HepG2 (cell line): ENCODE data around the gene CKAP2L. TPM values are rescaled to one million over a fixed set of nuclear protein-coding genes. Genes with fewer than 3 reads are reported as not detected.

Experiments
- ARNTL ChIP-seq: sonication (generic); formaldehyde crosslinking; IDR thresholded peaks from 2 replicates; pipeline ENCODE4 v1.4.0; 2020; ENCODE audit warnings: mild to moderate bottlenecking, missing genetic modification reagents
- CEBPG ChIP-seq: IDR thresholded peaks from 2 replicates; pipeline ENCODE4 v1.6.1; 2016
- EP300 ChIP-seq, 3 experiments: sonication (generic) in 1 of 3; formaldehyde crosslinking in 1 of 3; IDR thresholded peaks; 2 replicates each; pipeline versions ENCODE4 v1.5.1 to v1.6.1; 2011 to 2020; ENCODE audit warnings: low read depth in 2 of 3, low read length in 2 of 3, borderline replicate concordance in 1 of 3, improper control_type of control experiment in 1 of 3, mild to moderate bottlenecking in 1 of 3, missing genetic modification reagents in 1 of 3, moderate library complexity in 1 of 3
- GTF3A ChIP-seq: sonication (generic); formaldehyde crosslinking; conservative IDR thresholded peaks from 2 replicates; pipeline ENCODE4 v1.4.0; 2020; ENCODE audit warnings: mild to moderate bottlenecking, missing genetic modification reagents
- HHEX ChIP-seq: IDR thresholded peaks from 2 replicates; pipeline ENCODE4 v1.6.1; 2016; ENCODE audit warnings: control low read depth
- KAT8 ChIP-seq: IDR thresholded peaks from 2 replicates; pipeline ENCODE4 v1.6.1; 2016; ENCODE audit warnings: missing genetic modification reagents, missing compliant biosample characterization
- NR2F1 ChIP-seq, 2 experiments: fragments of 450-650 bp in 1 of 2; formaldehyde crosslinking in 1 of 2; IDR thresholded peaks; 2 replicates each; pipeline versions ENCODE4 v1.5.0 to v1.6.1; 2016 to 2020; ENCODE audit warnings: mild to moderate bottlenecking in 1 of 2, missing compliant biosample characterization in 1 of 2, missing genetic modification reagents in 1 of 2, moderate library complexity in 1 of 2
- NR2F6 ChIP-seq, 2 experiments: IDR thresholded peaks; 2 replicates each; pipeline ENCODE4 v1.6.1; 2016; ENCODE audit warnings: antibody characterized with exemption in 1 of 2, mild to moderate bottlenecking in 1 of 2
- PAXIP1 ChIP-seq: sonication (generic); formaldehyde crosslinking; conservative IDR thresholded peaks from 2 replicates; pipeline ENCODE4 v1.4.0; 2020; ENCODE audit warnings: mild to moderate bottlenecking, missing genetic modification reagents, moderate library complexity
- PHB2 ChIP-seq: fragments of 450-650 bp; IDR thresholded peaks from 2 replicates; pipeline ENCODE4 v1.6.1; 2018; ENCODE audit not compliant: partially characterized antibody
- SMC3 ChIP-seq: IDR thresholded peaks from 2 replicates; pipeline ENCODE4 v1.6.1; 2011; ENCODE audit warnings: low read length, improper control_type of control experiment
- SMYD3 ChIP-seq: sonication (generic); formaldehyde crosslinking; IDR thresholded peaks from 2 replicates; pipeline ENCODE4 v1.8.1; 2023; ENCODE audit warnings: mild to moderate bottlenecking, missing genetic modification reagents
- SNAPC2 ChIP-seq: sonication (generic); formaldehyde crosslinking; IDR thresholded peaks from 2 replicates; pipeline ENCODE4 v1.8.1; 2022; ENCODE audit warnings: mild to moderate bottlenecking, missing genetic modification reagents
- SOX6 ChIP-seq, 2 experiments: fragments of 450-650 bp in 1 of 2; sonication (generic) in 1 of 2; formaldehyde crosslinking in 1 of 2; IDR thresholded peaks; 2 replicates each; pipeline versions ENCODE4 v1.4.0 to v1.6.1; 2017 to 2020; ENCODE audit warnings: antibody characterized with exemption in 1 of 2, mild to moderate bottlenecking in 1 of 2, missing genetic modification reagents in 1 of 2
- STAT5B ChIP-seq: sonication (generic); formaldehyde crosslinking; IDR thresholded peaks from 2 replicates; pipeline ENCODE4 v1.4.0; 2020; ENCODE audit warnings: missing genetic modification reagents
- ZNF225 ChIP-seq: sonication (generic); formaldehyde crosslinking; IDR thresholded peaks from 2 replicates; pipeline ENCODE4 v1.4.0; 2020; ENCODE audit warnings: mild to moderate bottlenecking, missing genetic modification reagents
- ZNF496 ChIP-seq: sonication (generic); formaldehyde crosslinking; IDR thresholded peaks from 2 replicates; pipeline ENCODE4 v1.8.1; 2023; ENCODE audit warnings: mild to moderate bottlenecking, moderate library complexity, missing genetic modification reagents; ENCODE audit not compliant: insufficient replicate concordance
- ZNF512B ChIP-seq: sonication (generic); formaldehyde crosslinking; IDR thresholded peaks from 2 replicates; pipeline ENCODE4 v1.5.1; 2020; ENCODE audit warnings: missing genetic modification reagents, mild to moderate bottlenecking, borderline replicate concordance
- ZNF672 ChIP-seq: sonication (generic); formaldehyde crosslinking; IDR thresholded peaks from 2 replicates; pipeline ENCODE4 v1.8.1; 2022; ENCODE audit warnings: missing genetic modification reagents
- ZNF879 ChIP-seq: sonication (generic); formaldehyde crosslinking; IDR thresholded peaks from 2 replicates; pipeline ENCODE4 v1.8.1; 2023; ENCODE audit warnings: missing genetic modification reagents
- polyA plus RNA-seq, 8 experiments: library from polyadenylated mRNA; depleted of rRNA in 3 of 8; stranded (reverse) in 7 of 8; unstranded in 1 of 8; fragments of >200 nt; fragmentation: Illumina TruSeq in 4 of 8; extraction: Trizol in 4 of 8; gene quantifications; 2 replicates each; pipeline versions ENCODE4 v1.2.1 to v1.2.3, GENCODE V29; 2011 to 2016; ENCODE audit warnings: low read depth in 4 of 8, missing spikeins in 1 of 8, mixed read lengths in 1 of 8; ENCODE audit not compliant: insufficient read depth in 1 of 8
- total RNA-seq, 5 experiments: library from RNA; depleted of rRNA; stranded (reverse); fragments of >200 nt; fragmentation: Illumina TruSeq; extraction: Trizol; gene quantifications; 2 replicates each; pipeline ENCODE4 v1.2.3, GENCODE V29; 2016; ENCODE audit warnings: low read depth in 1 of 5
- TF ChIP-seq, protein P1 (sequence below): sonication (generic); formaldehyde crosslinking; IDR thresholded peaks from 2 replicates; pipeline ENCODE4 v1.8.0; 2022; ENCODE audit warnings: mild to moderate bottlenecking, missing genetic modification reagents
- TF ChIP-seq, protein P2 (sequence below): sonication (generic); formaldehyde crosslinking; conservative IDR thresholded peaks from 2 replicates; pipeline ENCODE4 v1.5.0; 2020; ENCODE audit warnings: missing genetic modification reagents

Gene CKAP2L
- total and polyA plus RNA-seq, 2 of the 13 experiments (the other 11 are each of a cell fraction or from before 2014, with no cell fraction given): 7.1 to 9.5 TPM

DNA sequence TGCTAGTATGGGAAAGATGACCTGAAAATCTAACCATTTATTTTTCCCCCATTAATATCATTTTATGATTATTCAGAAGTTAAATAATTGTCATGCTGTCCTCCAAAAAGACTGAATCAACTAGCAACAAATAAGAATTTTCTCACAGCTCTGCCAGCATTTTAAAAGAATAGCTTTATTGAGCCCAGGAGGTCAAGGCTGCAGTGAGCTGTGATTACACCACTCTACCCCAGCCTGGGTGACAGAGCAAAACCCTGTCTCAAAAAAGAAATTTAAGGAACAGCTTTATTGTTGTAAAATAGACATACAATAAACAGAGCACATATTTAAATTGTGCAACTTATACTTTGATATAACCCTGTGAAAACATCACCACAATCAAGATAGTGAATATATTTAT is 44.7 kb upstream of the CKAP2L start (continued):
- no peak for TF ChIP-seq ZNF512B (CRISPR knock-in tag)
- TF ChIP-seq PAXIP1 (CRISPR knock-in tag): 0 out of 2 replicates have a peak, but pooled peaks have one; percentile 41
- TF ChIP-seq, protein P1, sequence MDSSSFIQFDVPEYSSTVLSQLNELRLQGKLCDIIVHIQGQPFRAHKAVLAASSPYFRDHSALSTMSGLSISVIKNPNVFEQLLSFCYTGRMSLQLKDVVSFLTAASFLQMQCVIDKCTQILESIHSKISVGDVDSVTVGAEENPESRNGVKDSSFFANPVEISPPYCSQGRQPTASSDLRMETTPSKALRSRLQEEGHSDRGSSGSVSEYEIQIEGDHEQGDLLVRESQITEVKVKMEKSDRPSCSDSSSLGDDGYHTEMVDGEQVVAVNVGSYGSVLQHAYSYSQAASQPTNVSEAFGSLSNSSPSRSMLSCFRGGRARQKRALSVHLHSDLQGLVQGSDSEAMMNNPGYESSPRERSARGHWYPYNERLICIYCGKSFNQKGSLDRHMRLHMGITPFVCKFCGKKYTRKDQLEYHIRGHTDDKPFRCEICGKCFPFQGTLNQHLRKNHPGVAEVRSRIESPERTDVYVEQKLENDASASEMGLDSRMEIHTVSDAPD: no peak
- no peak for TF ChIP-seq ZNF672 (CRISPR knock-in tag)
- no peak for TF ChIP-seq ARNTL (CRISPR knock-in tag)
- no peak for TF ChIP-seq PHB2
- peak; percentile 42 to 70; a peak in 3 of 4 replicates for TF ChIP-seq NR2F1 (CRISPR knock-in tag; IDR thresholded peaks at IDR 0.05)
- TF ChIP-seq HHEX: no peak
- TF ChIP-seq EP300 (IDR thresholded peaks at IDR 0.05; ENCODE audit: low read depth in 2 of 2, low read length in 2 of 2): peak in 1 of 2 experiments; percentile 40; a peak in 1 of 4 replicates
- TF ChIP-seq EP300 (CRISPR knock-in tag; IDR thresholded peaks at IDR 0.05; ENCODE audit: borderline replicate concordance): no peak
- no peak for TF ChIP-seq STAT5B (CRISPR knock-in tag)
- no peak for TF ChIP-seq ZNF225
- TF ChIP-seq ZNF496 (CRISPR knock-in tag): no peak
- TF ChIP-seq, protein P2, sequence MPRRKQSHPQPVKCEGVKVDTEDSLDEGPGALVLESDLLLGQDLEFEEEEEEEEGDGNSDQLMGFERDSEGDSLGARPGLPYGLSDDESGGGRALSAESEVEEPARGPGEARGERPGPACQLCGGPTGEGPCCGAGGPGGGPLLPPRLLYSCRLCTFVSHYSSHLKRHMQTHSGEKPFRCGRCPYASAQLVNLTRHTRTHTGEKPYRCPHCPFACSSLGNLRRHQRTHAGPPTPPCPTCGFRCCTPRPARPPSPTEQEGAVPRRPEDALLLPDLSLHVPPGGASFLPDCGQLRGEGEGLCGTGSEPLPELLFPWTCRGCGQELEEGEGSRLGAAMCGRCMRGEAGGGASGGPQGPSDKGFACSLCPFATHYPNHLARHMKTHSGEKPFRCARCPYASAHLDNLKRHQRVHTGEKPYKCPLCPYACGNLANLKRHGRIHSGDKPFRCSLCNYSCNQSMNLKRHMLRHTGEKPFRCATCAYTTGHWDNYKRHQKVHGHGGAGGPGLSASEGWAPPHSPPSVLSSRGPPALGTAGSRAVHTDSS (CRISPR knock-in tag): no peak
- no peak for TF ChIP-seq ZNF879 (CRISPR knock-in tag)
- peak; percentile 33; the same call in 1 of the 2 replicates for TF ChIP-seq CEBPG (CRISPR knock-in tag)
- no peak for TF ChIP-seq SOX6 (IDR thresholded peaks at IDR 0.05)
- TF ChIP-seq SOX6 (CRISPR knock-in tag; IDR thresholded peaks at IDR 0.05): peak; percentile 62
- no peak for TF ChIP-seq SNAPC2 (CRISPR knock-in tag)
- no peak for TF ChIP-seq SMC3
- TF ChIP-seq SMYD3 (CRISPR knock-in tag): no peak
- peak; percentile 68; the same call in 1 of the 2 replicates for TF ChIP-seq NR2F6 (IDR thresholded peaks at IDR 0.05)
- TF ChIP-seq NR2F6 (CRISPR knock-in tag; IDR thresholded peaks at IDR 0.05): peak; percentile 83
- no peak for TF ChIP-seq GTF3A
- TF ChIP-seq KAT8 (CRISPR knock-in tag): no peak
